GM19099 (cell line): Measurements from ENCODE around the gene RAD51B.

ENCODE experiments used
- POLR2A ChIP-seq: IDR thresholded peaks from 3 replicates; pipeline ENCODE4 v1.6.1; 2011; ENCODE audit warnings: low read depth; ENCODE audit not compliant: insufficient read length; ENCODE audit errors: extremely low read depth

RAD51B gene

GRCh38 chr14:68722968-68723566 lies 903.5 kb downstream of the RAD51B start:
- no peak for TF ChIP-seq POLR2A

- no peak for TF ChIP-seq POLR2A
Observed at GRCh38 chr14:68723808-68724268, 904.3 kb downstream of the RAD51B start.

- TF ChIP-seq POLR2A = no peak
Observed at GRCh38 chr14:68724914-68725313, 905.3 kb downstream of the RAD51B start.

DNA sequence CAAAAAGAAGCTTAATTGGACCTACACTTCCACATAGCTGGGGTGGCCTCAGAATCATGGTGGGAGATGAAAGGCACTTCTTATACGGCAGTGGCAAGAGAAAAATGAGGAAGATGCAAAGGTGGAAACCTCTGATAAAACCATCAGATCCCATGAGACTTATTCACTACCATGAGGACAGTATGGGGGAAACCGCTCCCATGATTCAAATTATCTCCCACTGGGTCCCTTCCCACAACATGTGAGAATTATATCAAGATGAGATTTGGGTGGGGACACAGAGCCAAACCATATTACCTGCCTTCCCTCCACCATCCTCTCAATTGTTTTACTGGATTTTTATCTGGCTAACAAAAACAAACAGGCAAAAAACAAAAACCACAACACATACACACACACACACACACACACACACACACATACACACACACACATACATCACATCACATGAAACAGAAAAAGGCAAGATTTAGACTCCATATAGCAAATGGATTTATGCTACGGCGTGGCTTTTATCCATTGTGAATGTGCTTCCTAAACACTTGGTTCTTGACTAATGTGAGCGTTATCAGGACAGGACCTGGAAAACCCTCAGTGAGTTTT lies 906.6 kb downstream of the RAD51B start:
- no peak for TF ChIP-seq POLR2A

DNA sequence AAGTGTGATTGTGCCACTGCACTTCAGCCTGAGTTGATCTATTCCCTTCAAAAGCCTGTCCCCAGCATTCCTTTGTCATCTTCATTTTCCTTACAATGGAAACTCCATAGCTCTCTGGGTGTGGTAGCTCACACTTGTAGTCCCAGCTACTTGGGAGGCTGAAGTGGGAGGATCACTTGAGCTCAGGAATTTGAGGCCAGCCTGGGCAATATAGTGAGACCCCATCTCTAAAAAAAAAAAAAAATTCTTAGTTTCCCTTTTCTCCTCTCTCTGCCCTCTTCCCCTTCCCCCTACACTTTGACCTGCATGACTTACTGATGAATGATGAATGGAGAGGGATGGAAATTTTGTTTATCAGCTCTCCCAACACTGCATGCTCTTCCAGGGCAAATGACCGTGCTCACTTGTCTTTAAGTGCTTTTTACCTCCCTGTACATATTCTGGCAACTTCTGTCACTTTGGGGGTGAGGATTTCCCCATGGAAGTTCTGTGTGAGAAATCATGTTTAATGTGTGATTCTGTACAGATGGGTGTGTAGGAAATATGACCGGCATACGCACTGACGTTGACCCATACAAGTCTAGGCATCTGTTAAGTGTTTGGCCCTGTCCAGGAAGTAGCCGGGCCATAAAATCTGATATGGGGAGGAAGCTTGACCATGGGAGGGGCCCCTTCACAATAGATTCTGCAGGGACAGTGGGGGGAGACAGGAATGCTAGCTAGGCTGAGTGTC lies 907.9 kb downstream of the RAD51B start:
- TF ChIP-seq POLR2A = no peak

DNA sequence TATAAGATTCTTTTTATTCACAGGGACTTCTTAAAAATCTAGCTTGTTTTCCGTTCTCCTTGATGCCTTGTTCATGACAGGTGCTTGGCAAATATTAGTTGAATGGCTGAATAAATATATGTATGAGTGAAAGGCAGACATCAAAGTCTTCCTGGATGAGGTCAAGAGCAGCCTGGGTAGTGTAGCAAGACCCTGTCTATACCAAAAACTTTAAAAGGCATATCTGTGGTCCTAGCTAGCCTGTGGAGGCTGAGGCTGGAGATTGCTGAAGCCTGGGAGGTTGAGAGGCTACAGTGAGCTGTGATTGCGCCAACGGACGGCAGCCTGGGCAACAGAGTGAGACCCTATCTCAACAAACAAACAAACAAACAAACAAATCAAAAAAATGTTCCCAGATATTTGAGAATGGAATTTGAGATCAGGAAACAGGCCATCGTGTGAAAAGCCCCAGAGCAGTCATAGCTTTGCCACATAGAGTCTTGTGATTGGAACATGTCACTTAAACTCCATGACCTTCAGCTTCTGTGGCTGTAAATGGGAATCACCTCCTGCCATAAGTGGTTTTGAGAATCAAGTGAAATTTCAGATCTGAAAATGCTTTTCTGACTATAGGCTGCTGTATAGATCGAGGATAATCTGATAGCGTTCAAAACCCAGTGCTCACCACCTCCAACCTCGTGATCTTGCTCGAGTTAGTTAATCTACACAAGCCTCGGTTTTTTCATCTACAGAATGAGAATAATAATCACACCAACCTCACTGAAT lies 908.9 kb downstream of the RAD51B start:
- no peak for TF ChIP-seq POLR2A

DNA sequence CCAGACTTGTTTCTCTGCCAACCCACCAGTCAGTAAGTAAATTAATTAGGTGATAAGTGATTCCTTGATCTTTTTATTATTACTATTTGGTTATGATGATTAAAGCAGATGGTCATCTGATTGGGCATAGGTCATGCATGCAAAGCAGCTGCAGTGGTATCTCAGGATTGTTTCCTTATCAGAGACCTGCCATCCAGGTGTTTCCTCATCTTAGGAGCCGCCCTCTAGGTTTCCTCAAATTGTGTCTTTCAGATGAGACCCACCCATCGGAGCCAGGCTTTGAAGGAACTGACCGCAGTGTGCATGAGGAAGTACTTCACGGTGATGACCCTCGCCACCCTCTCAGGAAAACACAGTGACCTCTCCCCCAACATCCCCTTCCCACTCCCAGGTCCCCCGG lies 910.0 kb downstream of the RAD51B start:
- no peak for TF ChIP-seq POLR2A

DNA sequence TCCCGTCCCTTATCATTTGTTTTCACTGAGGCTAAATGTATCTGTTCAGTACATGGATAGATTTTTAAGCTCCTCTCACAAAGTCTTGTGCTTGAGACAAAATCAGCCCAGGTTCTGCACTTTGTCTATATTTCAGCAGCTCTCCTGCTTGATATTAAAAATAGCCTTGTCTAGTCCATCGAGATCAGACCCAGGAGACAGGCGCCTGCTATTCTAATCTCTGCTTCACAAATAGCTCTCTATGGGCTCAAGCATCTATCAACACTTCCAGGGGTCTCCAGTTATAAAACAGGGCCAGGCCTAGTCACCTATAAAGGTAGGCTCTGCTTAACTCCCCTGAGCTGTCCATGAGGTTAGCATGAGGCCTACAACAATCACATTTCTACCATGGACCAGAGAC lies 910.8 kb downstream of the RAD51B start:
- TF ChIP-seq POLR2A = no peak

GRCh38 chr14:68730811-68731425 lies 911.3 kb downstream of the RAD51B start:
- no peak for TF ChIP-seq POLR2A

DNA sequence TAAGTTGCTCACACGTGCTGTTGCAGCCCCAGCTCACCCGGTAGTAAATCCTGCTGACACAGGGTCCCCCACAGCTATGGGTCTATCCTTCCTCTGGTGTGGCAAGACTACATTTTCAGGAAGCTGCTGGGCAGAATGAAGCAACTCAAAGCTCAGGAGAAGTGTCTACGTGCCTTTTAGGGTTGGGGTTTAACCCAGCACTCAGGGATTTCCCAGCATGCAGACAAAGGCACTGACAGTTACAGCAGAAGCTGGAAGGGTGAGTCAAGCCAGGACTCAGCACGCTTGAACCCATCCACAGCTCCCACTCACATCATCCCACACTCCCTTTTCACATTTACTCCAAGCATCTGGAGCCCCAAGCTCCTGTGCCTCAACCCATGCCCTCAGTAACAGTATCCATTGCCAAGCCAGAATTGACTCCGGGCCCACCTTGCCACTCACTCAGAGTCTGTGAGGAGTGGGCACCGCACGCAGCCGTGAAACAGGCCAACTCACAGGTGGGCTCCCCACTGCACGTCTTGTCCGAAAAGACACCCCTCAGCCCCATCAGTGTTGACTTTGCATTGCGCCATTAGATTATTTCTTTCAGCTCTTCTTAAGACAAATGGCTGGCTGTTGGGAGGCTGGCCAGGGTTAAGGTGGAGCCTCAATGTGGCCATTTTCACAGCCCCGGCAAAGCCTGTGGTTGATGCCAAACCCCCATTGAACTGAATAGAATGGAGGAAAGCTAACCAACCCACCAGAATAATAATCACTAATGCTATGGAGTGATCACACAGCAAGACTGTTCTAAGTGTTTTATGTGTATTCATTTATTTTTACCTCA lies 913.7 kb downstream of the RAD51B start:
- TF ChIP-seq POLR2A = no peak

DNA sequence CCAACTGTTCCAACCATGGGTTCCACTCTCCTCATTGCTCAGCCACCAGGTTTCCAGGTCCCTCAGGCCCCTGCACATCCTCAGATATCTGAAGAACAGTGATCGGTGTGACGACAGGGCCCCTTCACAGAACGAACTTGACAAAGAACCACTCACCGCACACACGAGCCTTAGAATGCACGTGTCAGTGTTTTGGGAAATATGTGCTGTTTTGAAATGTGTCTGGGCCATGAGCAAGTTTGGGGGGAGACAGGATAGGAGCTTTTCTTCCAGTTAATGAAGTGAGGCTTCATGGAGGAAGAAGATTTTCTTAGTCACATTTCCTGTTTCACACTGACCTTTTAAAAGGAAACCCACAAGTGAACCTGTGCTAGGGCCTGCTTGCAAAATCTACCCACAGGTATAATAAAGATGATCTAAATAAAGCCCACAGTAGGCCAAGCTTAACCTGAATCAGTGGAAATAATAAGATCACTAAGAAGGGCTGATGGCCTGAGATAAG lies 914.7 kb downstream of the RAD51B start:
- TF ChIP-seq POLR2A = no peak

DNA sequence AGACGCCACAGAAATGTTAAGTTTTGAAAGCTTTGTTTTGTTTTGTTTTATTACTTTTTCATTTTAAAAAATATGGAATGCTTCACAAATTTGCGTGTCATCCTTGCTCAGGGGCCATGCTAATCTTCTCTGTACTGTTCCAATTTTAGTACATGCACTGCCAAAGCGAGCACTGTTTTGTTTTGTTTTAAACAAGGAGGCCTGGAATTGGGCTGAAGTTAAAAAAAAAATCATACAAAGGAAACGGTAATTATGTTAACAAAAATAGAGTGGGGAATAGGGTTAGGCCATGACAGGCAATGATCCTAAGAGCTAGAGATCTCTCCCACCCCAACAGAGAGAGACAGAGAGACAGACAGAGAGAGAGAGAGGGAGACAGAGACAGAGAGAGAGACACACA lies 916.3 kb downstream of the RAD51B start:
- TF ChIP-seq POLR2A = no peak

DNA sequence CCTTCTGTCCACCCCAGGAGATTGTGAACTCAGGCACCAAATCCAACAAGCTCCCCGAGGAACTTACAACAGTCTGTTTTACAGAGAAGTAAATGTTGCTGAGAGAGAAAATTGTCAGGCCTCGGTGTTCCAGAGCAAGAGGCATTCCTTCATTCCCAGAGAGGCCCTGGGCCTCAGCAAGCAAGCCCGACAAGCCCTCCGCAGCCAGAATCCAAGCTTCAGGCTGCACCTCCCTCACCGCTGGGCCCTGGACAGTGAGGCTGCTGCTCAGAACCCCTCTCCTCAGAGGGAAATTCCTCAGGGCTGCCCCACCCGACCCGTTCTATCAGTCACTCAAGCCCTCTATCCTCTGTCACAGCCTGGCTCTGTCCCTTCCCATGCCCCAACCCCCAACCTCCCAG lies 916.9 kb downstream of the RAD51B start:
- no peak for TF ChIP-seq POLR2A

DNA sequence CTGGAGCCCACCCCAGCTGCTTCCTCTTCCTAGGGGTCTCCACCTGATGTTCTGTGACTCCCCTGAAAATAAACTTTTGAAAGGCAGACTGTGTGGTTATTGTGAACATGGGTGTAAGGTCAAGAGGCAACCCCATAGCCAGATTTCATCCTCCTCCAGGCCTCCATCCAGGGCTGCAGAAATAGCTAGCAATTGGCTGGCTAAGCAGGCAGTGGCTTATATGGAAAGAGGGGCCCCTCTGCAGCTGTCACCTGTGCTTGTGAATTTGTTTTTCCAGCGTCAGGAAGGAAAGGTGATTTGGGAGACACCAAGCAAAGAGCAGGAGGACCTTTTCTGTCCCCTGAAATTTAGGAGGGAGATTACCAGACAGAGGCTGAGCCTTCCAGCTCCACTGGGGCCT lies 917.5 kb downstream of the RAD51B start:
- no peak for TF ChIP-seq POLR2A

GRCh38 chr14:68738559-68738958 lies 919.0 kb downstream of the RAD51B start:
- no peak for TF ChIP-seq POLR2A

DNA sequence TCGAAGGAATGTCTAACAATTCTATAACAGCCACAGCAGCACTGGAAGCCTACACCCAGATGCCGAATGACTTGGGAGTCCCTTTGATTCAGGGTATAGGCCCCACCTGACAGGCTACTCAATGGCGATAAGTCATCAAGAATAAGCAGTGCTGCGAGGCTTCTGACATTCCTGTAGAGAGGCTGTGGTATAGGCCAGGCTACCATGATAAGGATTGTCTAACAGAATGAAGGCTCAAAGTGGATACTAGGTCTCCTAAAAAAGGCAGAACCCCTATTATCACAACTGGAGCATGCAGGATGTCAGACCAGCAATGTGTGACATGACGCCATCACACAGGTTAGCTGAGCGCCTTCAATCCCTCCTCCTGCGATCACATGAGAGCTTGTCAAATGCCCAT lies 920.1 kb downstream of the RAD51B start:
- no peak for TF ChIP-seq POLR2A
